Activated CD4-positive, alpha-beta T cell treated with anti-CD3 and anti-CD28 coated beads, Interleukin-10, Interleukin-2, amounts not matched to agents 100 ng/mL and 50 ng/mL, durations not matched to agents 16 hours and 8 hours (primary cell): ENCODE results near the gene KLHL8.
"Not testable (repeated sequence)": the region's sequence is repeated elsewhere in the genome, so short reads cannot be mapped to it uniquely, and the experiment has no call there.

Source experiments
- DNase-seq: peaks from one replicate; pipeline ENCODE4 v3.0.0-alpha.2; 2020

The KLHL8 gene

DNA sequence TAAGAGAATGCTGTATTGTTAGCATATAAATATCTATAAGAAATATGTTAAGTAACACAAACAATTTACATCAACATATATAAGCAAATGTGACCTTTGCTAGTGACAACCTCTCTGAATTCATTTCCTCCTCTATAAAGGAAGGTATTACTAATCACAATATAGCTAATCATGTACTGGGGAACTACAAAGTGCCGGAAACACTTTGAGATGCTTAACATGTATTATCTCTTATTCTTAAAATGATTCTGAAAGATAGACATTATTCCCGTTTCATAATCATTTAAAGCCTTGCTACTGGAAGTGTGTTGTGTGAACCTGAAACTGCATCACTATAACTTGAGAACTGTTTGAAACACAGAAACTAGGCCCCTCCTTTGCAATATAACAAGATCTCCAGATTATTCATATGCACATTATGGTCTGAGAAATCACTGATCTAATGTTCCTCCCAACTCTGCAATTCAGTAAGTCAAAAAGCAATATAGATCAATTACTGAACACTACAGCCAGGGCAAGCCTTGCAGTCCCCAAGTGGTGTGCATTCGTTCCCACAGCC, 54.0 kb downstream of the KLHL8 start:
- peak; percentile 36 for DNase-seq

DNA sequence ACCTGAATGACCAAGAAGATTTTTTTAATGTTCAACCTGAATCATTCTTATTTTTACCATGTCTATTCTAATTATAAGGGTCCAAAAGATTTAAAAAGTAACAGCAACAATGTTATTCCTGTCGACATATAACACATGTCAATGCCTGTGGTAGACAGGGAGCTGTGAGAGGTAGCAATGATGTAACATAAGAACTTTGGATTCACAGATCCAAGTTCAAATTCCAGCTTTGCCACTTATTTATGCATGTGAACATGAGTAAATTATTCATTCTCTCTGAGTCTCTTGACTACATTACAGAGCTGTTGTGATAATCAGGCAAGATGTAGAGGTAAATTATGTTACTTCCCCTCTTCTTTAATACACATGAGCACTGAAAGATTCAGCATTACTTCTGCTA, 54.5 kb downstream of the KLHL8 start:
- no peak for DNase-seq

DNA sequence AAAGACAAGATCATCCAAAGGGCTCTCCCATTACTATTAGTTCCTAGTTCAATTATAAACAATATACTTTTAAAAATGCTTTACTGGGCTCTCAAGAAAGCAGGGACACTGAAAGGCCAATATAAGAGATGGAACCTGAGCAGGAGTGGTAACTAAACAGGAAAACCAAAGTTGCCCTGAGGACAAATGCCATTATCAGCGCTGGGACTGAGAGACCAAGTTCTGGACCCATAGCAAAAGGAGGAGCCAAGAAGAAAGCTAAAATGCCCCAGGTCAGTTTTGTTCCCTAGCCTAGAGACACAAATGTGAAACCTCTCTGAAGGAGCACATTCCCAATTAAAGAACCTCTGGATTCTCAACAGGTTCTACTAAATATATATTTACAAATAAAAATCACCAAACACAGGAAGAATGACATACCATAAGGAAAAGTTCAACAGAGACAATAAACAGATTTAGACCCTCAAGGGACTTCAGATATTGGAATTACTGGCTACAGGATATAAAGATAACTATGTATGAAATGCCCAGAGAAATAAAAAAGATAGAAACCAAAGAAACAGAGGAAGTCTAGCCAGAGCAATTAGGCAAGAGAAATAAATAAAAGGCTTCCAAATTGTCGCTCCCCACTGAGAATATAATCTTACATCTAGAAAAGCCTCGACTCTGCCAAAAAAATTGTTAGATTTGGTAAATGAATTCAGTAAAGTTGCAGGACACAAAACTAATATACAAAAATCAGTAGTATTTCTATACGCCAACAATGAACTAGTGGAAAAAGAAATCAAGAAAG, 67.1 kb downstream of the KLHL8 start:
- DNase-seq: no peak

DNA sequence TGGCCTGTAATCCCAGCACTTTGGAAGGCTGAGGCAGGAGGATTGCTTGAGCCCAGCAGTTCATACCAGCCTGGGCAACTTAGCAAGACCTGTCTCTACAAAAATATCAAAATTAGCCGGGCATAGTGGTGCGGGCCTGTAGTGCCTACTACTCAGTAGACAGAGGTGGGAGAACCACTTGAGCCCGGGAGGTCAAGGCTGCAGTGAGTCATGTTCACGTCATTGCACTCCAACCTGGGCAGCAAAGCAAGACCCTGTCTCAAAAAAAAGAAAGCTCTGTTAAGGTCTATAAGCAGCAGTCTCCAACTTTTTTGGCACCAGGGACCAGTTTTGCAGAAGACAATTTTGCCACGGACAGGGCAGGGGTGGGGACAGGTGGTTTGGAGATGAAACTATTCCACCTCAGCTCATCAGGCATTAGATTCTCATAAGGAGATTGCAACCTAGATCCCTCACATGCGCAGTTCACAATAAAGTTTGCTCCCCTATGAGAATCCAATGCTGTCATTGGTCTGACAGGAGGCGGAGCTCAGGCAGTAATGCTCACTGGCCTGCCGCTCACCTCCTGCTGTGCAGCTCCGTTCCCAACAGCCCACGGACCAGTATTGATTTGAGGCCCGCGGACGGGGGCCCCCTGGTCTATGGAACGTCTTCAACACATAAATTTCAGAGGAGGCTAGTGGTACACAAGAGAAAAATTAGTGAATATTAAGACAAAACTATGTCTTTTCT, 67.9 kb downstream of the KLHL8 start:
- no peak for DNase-seq

DNA sequence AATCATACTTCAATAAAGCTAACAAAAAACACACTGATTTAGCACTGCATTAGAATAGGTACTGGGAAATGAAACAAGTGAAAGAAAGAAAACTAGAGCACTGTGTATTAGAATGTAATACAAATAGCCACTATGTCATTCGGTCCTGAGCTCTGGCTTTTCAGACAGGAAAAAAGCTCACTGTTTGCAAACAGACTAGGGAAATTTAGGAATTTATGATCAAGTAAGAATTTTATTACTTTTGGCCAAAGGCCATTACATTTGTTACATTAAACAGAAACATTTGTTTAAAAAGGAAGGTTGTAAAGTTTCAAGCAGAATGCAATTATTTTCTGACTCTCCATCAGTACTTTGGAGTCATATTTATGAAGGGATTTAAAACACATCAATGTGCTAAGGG, 68.7 kb downstream of the KLHL8 start:
- DNase-seq: no peak

DNA sequence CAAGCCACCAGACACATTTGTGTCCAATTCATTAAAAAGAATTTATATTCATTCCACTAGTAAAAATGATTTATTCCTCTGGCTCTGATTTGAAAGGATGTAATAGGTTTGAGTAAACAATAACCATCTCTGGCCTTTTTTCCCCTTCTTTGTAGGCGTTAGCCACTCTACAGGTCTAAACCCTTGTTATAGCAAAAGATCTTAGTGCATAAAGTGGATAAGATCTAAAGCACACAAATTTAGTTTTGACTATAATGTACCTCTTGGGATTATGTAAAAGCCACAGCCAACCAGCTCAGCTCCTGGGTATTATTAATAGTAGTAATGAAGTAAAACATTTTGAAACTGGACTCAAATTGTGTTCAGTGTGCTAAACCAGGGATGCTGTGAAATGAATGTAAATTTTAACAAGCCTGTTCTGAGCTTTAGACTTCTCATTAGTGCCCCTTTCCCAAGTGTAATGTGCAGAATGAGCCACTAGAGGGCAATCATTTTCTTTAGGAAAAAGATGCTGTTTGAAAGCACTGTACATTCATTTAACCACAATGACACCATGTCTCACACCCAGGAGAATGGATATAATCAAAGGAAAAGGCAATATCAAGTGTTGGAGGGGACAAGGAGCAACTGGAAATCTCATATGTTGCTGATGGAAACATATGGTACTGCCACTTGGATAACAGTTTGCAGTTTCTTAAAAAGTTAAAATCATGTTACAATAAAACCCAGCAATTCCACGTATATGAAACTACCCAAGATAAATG, 69.7 kb downstream of the KLHL8 start:
- DNase-seq: peak; percentile 74

DNA sequence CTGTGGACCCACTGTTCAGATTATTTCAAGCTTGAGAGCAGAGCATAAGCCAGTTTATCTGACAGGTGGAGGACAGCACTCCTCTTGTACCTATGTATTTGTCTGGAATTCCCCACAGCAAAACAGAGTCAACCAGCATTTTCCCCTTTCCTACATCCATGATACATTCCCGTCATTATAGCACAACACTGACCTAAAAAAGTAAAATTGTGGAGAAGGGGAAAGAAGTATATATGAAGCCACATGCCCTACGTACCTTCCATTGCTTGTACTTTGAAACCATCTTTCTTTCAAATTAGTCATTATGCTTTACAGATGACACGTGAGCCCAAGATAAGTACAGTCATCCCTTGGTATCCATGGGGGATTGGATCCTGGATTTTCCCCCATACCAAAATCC, 73.3 kb downstream of the KLHL8 start:
- no peak for DNase-seq

DNA sequence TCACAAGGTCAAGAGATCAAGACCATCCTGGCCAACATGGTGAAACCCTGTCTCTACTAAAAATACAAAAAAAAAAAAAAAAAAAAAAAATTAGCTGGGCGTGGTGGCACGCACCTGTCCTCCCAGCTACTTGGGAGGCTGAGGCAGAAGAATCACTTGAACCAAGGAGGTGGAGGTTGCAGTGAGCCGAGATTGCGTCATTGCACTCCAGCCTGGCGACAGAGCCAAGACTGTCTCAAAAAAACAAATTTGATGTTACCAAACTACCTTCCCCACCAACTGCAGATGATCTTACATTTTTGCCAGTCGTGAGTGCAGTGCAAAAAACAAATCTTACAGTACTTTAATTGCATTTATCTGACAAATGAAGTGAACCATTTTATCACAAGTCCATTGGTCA, 74.5 kb downstream of the KLHL8 start:
- not testable (repeated sequence) for DNase-seq

DNA sequence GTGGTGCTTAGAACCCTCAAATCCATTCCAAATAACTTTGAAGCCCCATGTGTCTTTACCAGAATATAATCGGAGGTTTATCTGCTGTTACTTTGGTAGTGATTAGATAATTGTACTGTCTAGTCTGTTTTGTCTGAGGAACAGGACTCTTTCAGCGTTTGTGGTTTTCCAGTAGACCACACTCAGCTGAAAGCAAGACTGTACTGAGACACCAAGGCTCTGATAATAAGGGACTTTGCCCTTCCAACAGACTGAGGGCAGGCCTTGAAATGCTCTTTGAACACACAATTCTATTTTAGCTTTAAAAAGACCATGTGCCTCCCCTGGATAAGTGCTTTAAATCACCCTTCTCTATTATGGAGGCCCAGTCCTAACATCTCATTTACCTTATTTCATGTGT, 76.1 kb downstream of the KLHL8 start:
- no peak for DNase-seq

DNA sequence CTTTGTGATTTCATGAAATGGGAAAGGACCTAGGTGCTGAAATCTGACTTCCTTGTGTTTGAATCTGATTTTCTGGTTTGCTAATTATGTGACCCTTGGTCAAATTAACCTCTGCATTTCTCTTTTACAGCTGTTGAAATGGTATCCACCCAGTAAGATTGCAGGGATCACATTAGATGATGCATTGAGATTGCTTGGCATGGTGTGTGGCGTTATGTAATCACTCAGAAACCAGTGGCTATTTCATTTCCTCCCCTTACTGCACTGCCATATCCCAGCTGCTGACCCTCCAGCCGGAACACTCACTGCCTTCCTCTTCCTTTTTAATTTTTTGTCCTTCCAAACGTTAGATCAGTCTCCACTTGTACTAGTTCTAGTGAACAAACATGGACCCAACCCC, 79.0 kb downstream of the KLHL8 start:
- DNase-seq: no peak

DNA sequence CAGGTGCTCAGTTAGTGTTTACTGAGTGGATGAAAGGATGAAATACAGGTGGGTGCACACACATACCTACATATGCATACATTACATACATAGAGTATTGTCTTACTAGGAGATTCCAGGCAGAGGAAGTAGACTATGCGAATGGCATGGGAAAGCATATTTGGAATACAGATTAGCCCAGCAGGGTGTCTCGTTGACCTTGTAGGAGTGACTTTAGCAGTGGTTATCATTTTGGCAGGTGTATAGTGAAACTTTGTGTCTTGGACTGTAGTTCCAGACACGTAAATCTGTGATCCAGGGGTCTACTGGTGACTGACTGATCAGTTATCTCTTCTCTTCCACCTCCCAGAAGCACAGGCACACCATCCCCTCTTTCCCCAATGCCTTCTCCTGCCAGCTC, 86.3 kb downstream of the KLHL8 start:
- no peak for DNase-seq

DNA sequence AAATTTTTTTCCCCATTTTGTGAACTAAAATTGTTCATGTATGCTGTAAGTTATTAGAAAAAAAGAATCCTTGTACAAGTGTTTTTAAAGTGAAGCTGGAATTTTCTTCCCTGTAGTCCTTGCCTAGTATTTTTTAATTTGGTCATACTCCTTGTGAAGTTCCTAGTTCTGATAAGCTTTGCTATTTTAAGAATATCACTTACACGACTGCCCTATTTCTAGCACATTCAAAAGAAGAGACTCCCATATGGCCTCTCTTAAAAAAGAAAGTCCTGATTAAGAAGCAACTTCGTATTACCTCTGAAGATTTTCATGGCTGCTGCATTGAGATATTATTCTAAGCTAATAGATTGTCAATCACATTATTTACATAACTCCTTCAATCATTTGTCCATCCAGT, 87.2 kb downstream of the KLHL8 start:
- no peak for DNase-seq

DNA sequence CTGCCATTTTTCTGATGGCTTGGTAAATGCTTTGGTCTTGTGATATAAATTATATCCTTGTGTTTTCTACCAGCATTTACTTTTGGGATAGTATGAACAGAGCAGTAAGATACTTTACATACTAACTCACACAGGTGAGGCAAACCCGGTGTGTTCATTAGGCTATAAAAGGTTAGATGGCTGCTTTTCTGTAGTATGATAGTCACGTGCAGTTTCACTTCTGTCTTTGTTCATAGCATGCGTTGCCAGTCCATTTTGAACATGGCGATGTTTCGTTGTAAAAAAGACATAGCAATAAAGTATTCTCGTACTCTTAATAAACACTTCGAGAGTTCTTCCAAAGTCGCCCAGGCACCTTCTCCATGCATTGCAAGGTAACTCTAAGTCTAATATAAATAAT, 88.4 kb downstream of the KLHL8 start:
- no peak for DNase-seq

DNA sequence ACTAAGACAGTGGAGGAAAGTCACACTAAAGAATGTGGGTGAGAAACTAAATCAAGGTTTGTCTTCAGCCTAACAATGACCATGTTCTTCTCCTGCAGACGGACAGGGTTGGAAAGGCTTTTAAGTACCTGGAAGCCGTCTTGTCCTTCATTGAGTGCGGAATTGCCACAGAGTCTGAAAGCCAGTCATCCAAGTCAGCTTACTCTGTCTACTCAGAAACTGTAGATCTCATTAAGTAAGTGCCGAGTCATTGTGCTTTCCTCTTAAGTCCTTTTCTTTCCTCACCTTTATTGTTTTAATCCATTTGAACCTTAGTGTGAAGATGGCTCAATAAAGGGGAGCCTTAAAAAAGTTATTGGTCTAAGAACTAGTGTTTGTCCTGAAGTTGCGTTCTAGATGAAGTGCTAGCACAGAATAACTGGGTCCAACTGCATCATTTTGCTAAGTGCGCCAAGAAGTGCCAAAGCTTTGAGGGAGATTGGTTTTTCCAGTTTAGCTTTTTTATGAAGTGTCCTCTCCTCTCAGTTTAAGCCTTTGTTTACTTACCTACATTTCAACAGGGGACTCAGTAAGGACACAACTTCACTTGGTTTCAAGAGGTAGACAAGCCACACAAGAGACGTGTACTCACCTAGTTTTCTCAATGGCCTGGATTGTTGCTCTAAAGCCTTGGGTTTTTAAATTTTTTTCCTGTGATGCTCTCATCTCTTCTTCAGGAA, 89.3 kb downstream of the KLHL8 start:
- no peak for DNase-seq

DNA sequence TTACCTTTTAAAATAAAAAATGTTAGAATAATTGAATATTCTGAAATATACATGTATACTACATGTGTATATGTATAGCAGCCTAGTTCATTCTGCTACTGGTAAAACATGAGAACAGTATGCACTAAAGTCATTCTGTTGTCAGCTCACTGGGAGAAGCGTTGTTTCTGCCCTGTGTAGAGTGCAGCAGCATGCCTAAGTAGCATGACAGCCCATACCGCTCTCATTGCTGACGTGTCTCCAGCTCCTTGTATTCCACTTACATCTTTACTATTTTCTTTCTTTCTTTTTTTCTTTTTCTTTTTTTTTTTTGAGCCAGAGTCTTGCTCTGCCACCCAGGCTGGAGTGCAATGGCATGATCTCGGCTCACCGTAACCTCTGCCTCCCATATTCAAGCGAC, 90.7 kb downstream of the KLHL8 start:
- DNase-seq: no peak

DNA sequence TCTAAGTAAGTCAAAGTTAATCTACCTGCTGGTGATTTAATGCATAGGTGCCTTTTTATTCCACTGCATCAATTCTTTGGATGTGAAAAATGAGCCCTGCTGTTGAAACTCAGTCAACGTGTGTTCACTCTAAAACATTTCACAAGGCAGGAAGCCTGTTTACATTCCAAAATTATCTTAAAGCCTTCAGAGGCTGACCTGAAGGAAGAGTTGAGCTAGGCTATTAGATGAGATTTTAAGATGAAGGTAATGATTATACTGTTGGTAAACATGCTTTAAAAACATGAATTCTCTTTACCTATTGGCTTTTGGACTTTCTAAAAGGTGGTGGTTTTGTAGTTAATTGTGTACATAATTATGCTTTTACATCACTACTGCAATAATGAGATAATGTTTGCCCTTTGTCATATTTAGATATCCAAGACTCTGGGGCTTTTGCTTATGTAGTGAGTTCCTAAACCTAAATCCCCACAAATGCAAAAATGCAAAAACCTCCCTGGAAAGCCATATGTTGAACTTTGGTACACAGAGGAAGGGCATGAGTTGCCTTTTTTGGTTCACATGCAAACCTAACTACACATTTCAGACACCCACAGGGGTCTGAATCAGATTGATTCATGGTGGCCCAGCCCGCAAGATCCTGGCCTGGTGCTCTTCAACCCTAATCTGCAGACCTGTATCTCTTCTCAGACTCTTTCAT, 92.3 kb downstream of the KLHL8 start:
- no peak for DNase-seq

DNA sequence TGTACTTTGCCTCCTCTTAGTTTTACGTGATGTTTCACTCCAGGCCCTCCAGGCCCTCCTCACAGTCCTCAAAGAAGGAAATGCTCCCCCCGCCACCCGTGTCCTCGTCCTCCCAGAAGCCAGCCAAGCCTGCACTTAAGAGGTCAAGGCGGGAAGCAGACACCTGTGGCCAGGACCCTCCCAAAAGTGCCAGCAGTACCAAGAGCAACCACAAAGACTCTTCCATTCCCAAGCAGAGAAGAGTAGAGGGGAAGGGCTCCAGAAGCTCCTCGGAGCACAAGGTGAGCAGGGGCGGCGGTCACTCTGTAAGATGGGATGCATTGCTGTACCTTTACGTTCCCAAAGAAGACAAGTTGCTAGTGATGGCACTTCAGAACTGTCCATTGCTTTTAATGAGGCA, 94.4 kb downstream of the KLHL8 start:
- no peak for DNase-seq

DNA sequence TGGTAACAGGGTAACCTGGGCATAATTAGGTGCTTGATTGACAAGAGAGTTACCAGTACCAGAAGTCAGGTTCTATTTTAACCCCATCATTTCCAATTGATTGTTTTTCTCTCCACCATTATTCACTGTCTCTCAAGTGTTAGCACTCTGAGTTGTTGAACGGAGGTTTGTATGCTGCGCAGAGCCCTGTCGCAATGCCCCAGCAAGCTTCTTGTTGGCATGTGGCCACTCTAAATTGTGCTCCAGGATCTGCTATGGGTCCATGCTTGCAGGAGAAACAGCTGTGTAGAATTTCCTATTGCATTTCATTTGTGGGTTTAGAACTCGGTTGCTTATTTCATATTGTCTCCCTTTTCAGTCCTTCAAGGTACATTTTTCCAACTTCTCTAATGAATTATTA, 98.2 kb downstream of the KLHL8 start:
- DNase-seq: no peak

DNA sequence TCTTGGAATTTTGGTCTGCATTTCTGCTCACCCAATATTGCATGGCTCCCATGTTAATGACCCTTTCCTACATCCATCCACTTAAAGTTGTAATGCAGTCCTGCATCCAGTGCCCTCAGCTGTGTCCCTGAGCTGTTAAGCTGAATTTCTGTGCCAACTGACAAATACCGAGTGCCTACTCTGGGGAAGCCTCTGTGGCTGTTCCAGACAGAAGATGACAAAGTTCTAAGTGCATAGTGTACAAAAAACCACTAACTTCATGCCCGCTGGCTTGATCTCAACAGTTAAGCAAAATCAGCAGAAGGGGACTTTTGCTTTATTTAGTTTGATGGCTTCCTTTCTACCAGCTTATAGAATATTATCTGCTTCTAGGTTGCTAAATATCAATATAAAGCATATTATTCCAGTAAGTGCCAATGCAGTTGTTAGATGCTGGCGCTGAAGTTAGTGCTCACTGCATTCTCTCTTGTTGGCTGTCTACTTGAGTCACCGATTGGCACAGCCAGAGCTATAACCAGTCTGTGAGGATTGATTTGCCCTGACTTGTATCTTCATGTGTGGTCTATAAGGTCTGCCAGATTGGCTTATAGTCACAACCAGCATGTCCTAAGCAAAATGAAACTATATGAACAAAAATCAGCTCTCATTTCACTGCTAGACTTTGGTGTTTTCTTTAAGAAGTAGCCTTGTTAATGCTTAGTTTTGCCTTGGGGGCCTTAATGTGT, 98.9 kb downstream of the KLHL8 start:
- no peak for DNase-seq

DNA sequence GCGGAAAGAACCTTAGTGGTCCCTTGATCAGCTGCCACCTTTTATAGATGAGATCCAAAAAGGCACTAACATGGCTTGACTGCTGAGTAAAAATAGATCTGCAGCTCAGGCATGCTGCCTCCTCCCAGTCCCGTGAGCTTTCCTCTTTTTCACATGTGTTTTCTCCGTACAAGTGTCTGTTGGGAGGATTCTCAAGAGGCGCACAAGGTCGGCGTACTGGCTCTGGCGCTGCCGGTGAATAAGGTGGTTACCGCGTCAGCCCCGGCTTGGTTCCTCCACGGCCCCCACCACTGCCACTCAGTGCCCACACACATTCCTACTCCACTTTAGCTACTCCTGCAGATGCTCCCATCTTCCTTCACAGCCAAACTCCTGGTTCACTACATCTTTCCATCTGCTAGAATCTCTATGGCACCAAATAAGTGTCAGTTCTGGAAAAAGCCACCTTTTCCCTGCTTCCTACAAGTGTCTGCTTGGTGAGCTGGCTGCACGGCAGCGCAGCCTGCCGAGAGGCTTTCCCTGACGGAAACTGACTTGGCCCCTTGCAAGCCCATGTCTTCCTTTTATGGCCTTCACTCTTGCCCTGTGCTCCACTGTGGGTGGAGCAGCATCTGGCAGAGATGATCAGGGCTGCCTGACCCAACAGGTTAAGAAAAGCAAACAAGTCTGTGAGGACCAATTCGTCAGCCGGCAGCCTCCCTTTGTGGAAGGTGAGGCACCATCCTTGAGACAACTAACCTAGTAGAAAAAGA, 99.8 kb downstream of the KLHL8 start:
- DNase-seq: no peak

DNA sequence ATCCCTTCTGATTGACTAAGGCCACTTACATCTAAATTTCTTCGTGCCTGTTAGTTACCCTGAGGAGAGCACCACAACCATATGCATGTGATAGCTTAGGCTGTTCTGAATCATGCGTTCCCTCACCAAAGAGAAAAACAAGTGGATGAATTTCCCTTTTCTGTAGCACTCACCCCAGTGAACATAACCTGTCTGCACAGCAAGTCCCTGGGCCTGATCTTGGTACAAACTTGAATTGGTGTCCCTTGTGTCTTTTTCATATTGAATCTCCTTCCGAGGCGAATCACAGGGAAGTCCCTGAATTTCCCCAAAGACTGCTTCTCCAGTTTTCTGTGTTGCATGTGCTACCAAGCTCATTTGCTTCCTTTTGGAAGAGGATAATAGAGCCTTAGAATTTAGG, 100.4 kb downstream of the KLHL8 start:
- no peak for DNase-seq
